Nephron (organoid): ENCODE results near the gene CCRL2.

Experiments
- H3K27ac Mint-ChIP-seq, 3 experiments: 2 replicates each; pipeline ENCODE4 v1.8.0; 2020; ENCODE audit warnings: mixed read lengths in 3 of 3, mild to moderate bottlenecking in 2 of 3, moderate library complexity in 1 of 3
- H3K27me3 Mint-ChIP-seq: 2 replicates; pipeline ENCODE4 v1.8.0; 2021; ENCODE audit warnings: low read depth, mild to moderate bottlenecking, moderate library complexity, mixed read lengths
- H3K36me3 Mint-ChIP-seq: 2 replicates; pipeline ENCODE4 v1.8.0; 2020; ENCODE audit warnings: low read depth, mixed read lengths
- H3K4me1 Mint-ChIP-seq: 2 replicates; pipeline ENCODE4 v1.8.0; 2020; ENCODE audit warnings: mixed read lengths
- H3K4me3 Mint-ChIP-seq, 3 experiments: 2 replicates each; pipeline ENCODE4 v1.8.0; 2020; ENCODE audit warnings: mild to moderate bottlenecking in 3 of 3, mixed read lengths in 3 of 3, moderate library complexity in 2 of 3
- H3K9me3 Mint-ChIP-seq: 2 replicates; pipeline ENCODE4 v1.8.0; 2020; ENCODE audit warnings: mixed read lengths
- CTCF ChIP-seq, 3 experiments: fragments of 200-600 bp; sonication (generic); IDR thresholded peaks; one replicate each; pipeline ENCODE4 v1.5.0; 2021; ENCODE audit warnings: antibody characterized with exemption in 3 of 3; ENCODE audit not compliant: unreplicated experiment in 3 of 3

The CCRL2 gene

GRCh38 chr3:46395210-46395661 lies 11.8 kb upstream of the CCRL2 start:
- Mint-ChIP-seq H3K4me1 (no peaks in the 10 kb centered on the region), H3K36me3 (no peaks in the 10 kb centered on the region), H3K27me3 (peaks cover 49% of the 10 kb centered on the region), H3K27ac (no peak overlapping the region), H3K9me3 (peaks cover 4% of the 10 kb centered on the region), H3K4me3 (no peak overlapping the region)
- no peak for TF ChIP-seq CTCF (IDR thresholded peaks at IDR 0.05; ENCODE audit: unreplicated experiment in 3 of 3)

- H3K36me3 Mint-ChIP-seq, result no peaks in the 10 kb centered on the region
- H3K9me3 Mint-ChIP-seq, result peaks cover 4% of the 10 kb centered on the region
- no peaks in the 10 kb centered on the region for H3K4me1 Mint-ChIP-seq
- no peak overlapping the region for H3K27ac Mint-ChIP-seq
- H3K27me3 Mint-ChIP-seq, result peaks cover 49% of the 10 kb centered on the region
- TF ChIP-seq CTCF (IDR thresholded peaks at IDR 0.05; ENCODE audit: unreplicated experiment in 3 of 3), result no peak
- no peak overlapping the region for H3K4me3 Mint-ChIP-seq
Observed at GRCh38 chr3:46395766-46396530, 11.1 kb upstream of the CCRL2 start.

- Mint-ChIP-seq H3K4me1 (no peaks in the 10 kb centered on the region), H3K27me3 (peaks cover 48% of the 10 kb centered on the region), H3K36me3 (no peaks in the 10 kb centered on the region), H3K9me3 (peaks cover 4% of the 10 kb centered on the region), H3K27ac (no peak overlapping the region), H3K4me3 (no peak overlapping the region)
- no peak for TF ChIP-seq CTCF (IDR thresholded peaks at IDR 0.05; ENCODE audit: unreplicated experiment in 3 of 3)
Observed at GRCh38 chr3:46397111-46397510, 9.9 kb upstream of the CCRL2 start.

GRCh38 chr3:46398186-46398955 lies 8.7 kb upstream of the CCRL2 start:
- Mint-ChIP-seq H3K27me3 (peaks cover 38% of the 10 kb centered on the region), H3K4me1 (no peaks in the 10 kb centered on the region), H3K27ac (no peak overlapping the region), H3K36me3 (no peaks in the 10 kb centered on the region), H3K4me3 (no peak overlapping the region), H3K9me3 (peaks cover 4% of the 10 kb centered on the region)
- TF ChIP-seq CTCF (IDR thresholded peaks at IDR 0.05; ENCODE audit: unreplicated experiment in 3 of 3), result no peak

- Mint-ChIP-seq H3K27me3 (peaks cover 41% of the 10 kb centered on the region), H3K27ac (no peak overlapping the region), H3K9me3 (peaks cover 4% of the 10 kb centered on the region), H3K4me1 (no peaks in the 10 kb centered on the region), H3K36me3 (no peaks in the 10 kb centered on the region), H3K4me3 (no peak overlapping the region)
- no peak for TF ChIP-seq CTCF (IDR thresholded peaks at IDR 0.05; ENCODE audit: unreplicated experiment in 3 of 3)
Observed at GRCh38 chr3:46399098-46399497, 8.0 kb upstream of the CCRL2 start.
